CD4-positive, alpha-beta memory T cell (primary cell): Measurements from ENCODE around the gene WDR49. TPM values are rescaled to one million over a fixed set of nuclear protein-coding genes. Genes with fewer than 3 reads are reported as not detected.
"Not testable (repeated sequence)": the region's sequence is repeated elsewhere in the genome, so short reads cannot be mapped to it uniquely, and the experiment has no call there.

Experiments
- CTCF ChIA-PET: fragments of 350-600 bp; sonication (Branson Sonifier 250); formaldehyde crosslinking; loops from one replicate; lab custom pipeline; 2021; ENCODE audit warnings: inconsistent platforms; ENCODE audit not compliant: partially characterized antibody; lab: Charles Lee
- POLR2A ChIA-PET: fragments of 350-600 bp; sonication (Branson Sonifier 250); formaldehyde crosslinking; loops from one replicate; lab custom pipeline; 2021; ENCODE audit not compliant: partially characterized antibody; lab: Charles Lee
- DNase-seq, 5 donors: peaks; one replicate each; pipeline versions ENCODE4 v3.0.0 to v3.0.0-alpha.2; 2020 to 2022; ENCODE audit warnings: mixed read lengths in 1 of 5
- H3K27ac ChIP-seq: one replicate; pipeline ENCODE4 v1.7.0; 2013; ENCODE audit warnings: low read depth, low read length
- H3K27me3 ChIP-seq: 2 replicates; pipeline ENCODE4 v1.7.0; 2013; ENCODE audit warnings: mild to moderate bottlenecking, low read length, moderate library complexity; ENCODE audit not compliant: insufficient read depth
- H3K36me3 ChIP-seq: 2 replicates; pipeline ENCODE4 v1.7.0; 2013; ENCODE audit warnings: mild to moderate bottlenecking, low read length, moderate library complexity; ENCODE audit not compliant: insufficient read depth
- H3K4me1 ChIP-seq: 2 replicates; pipeline ENCODE4 v1.7.0; 2013; ENCODE audit warnings: mild to moderate bottlenecking, low read length, moderate library complexity; ENCODE audit not compliant: insufficient read depth
- H3K4me3 ChIP-seq, 2 donors: one replicate each; pipeline ENCODE4 v1.7.0; 2013; ENCODE audit warnings: low read length in 2 of 2, mild to moderate bottlenecking in 1 of 2
- H3K9me3 ChIP-seq, 2 donors: one replicate each; pipeline ENCODE4 v1.7.0; 2013; ENCODE audit warnings: low read length in 2 of 2, control low read depth in 1 of 2; ENCODE audit not compliant: control insufficient read depth in 1 of 2
- H3K27ac Mint-ChIP-seq, 7 donors: one replicate each; pipeline ENCODE4 v1.8.0; 2020 to 2021; ENCODE audit warnings: mixed read lengths in 7 of 7, mild to moderate bottlenecking in 6 of 7, inconsistent platforms in 3 of 7, moderate library complexity in 3 of 7
- H3K27me3 Mint-ChIP-seq, 2 donors: one replicate each; pipeline ENCODE4 v1.8.0; 2020 to 2021; ENCODE audit warnings: mixed read lengths in 2 of 2
- H3K36me3 Mint-ChIP-seq, 2 donors: one replicate each; pipeline ENCODE4 v1.8.0; 2020 to 2021; ENCODE audit warnings: mixed read lengths in 2 of 2, inconsistent platforms in 1 of 2, mild to moderate bottlenecking in 1 of 2
- H3K4me1 Mint-ChIP-seq, 4 donors: one replicate each; pipeline ENCODE4 v1.8.0; 2020 to 2021; ENCODE audit warnings: mixed read lengths in 4 of 4, mild to moderate bottlenecking in 1 of 4
- H3K4me3 Mint-ChIP-seq, 8 donors: one replicate each; pipeline ENCODE4 v1.8.0; 2020 to 2021; ENCODE audit warnings: mixed read lengths in 8 of 8, mild to moderate bottlenecking in 7 of 8, moderate library complexity in 6 of 8, inconsistent platforms in 3 of 8
- H3K9me3 Mint-ChIP-seq, 8 donors: one replicate each; pipeline ENCODE4 v1.8.0; 2020 to 2021; ENCODE audit warnings: mixed read lengths in 8 of 8, mild to moderate bottlenecking in 5 of 8, inconsistent platforms in 3 of 8, moderate library complexity in 1 of 8
- intact Hi-C: fragments of 100-400 bp; cut with micrococcal nuclease; formaldehyde crosslinking; loops from one replicate; pipeline ENCODE4 v1.15.1; 2023
- polyA plus RNA-seq, 2 donors: library from polyadenylated mRNA; unstranded; fragments of 300-500 nt; fragmentation: Illumina TruSeq; gene quantifications; one replicate each; pipeline ENCODE4 v1.2.3, GENCODE V29; 2021
- total RNA-seq, 2 experiments: library from RNA; stranded (reverse); gene quantifications; one replicate each; pipeline ENCODE4 v1.2.3, GENCODE V29; 2021

The WDR49 gene
- total and polyA plus RNA-seq, 4 experiments from 2014 or later: 0.53 TPM; not detected in 3

DNA sequence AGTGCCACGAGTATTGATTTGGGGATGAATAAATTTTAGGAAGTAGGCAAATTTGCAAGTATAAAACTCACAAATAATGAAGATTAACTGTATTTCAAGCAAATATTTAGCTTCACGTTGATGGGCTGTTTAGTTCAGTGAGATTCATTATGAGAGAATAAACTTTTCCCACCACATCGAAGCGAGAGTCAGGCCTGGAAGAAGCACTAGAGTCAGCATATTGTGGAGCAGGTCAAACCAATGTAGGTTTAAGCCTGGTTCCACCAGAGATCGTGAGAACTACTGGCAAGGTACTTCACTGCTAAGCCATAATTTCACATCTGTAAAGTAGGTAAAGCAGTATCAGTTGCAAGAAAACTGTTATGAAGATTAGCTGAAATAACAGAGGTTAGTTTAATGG lies 22.3 kb downstream of the WDR49 start:
- Mint-ChIP-seq H3K9me3 (peaks cover 0 to 3% (median 0%) of the 10 kb centered on the region in 8 donors), H3K27me3 (peaks cover 1 to 2% of the 10 kb centered on the region in 2 donors), H3K4me1 (no peaks in the 10 kb centered on the region), H3K36me3 (no peaks in the 10 kb centered on the region), H3K27ac (no peak overlapping the region), H3K4me3 (no peak overlapping the region)
- Histone ChIP-seq H3K27ac (no peak overlapping the region), H3K9me3 (no peaks in the 10 kb centered on the region), H3K4me1 (no peaks in the 10 kb centered on the region), H3K36me3 (no peaks in the 10 kb centered on the region), H3K27me3 (no peaks in the 10 kb centered on the region), H3K4me3 (no peak overlapping the region)
- intact Hi-C loops: no loop called here
- ChIA-PET POLR2A (no interaction called here), CTCF (no interaction called here)
- no peak for DNase-seq

DNA sequence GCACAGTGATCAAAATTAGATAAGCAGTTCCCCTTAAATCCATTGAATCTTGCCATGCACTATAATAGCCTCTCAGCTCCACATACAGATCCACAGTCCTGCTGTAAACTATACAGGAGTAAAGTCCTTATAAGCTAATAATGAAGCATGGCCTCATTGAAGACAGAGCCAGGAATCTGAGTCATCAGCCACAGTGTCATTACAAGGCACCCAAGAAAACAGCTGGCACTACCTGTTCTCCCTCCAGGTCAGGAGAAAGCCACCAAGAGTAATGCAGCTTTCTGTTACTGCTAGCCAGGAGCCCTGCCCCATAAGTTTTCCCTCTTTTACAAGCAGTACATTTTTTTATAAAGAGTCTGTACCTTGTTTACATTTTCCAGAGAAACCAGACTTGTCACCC lies 27.3 kb downstream of the WDR49 start:
- POLR2A ChIA-PET: no interaction called here
- no peaks in the 10 kb centered on the region for H3K36me3 Mint-ChIP-seq
- H3K9me3 Mint-ChIP-seq: no peaks in the 10 kb centered on the region

GRCh38 chr3:167615030-167615429 lies 38.7 kb downstream of the WDR49 start:
- CTCF ChIA-PET: no interaction called here

More for the DNA sequence above, 27.3 kb downstream of the WDR49 start:
- H3K27me3 ChIP-seq: no peaks in the 10 kb centered on the region
- H3K36me3 ChIP-seq: no peaks in the 10 kb centered on the region
- intact Hi-C loops: no loop called here
- no peak overlapping the region for H3K4me3 Mint-ChIP-seq
- H3K4me3 ChIP-seq: no peak overlapping the region
- H3K9me3 ChIP-seq: no peaks in the 10 kb centered on the region
- H3K27ac ChIP-seq: no peak overlapping the region
- DNase-seq: no peak
- CTCF ChIA-PET: no interaction called here
- peaks cover 3 to 5% of the 10 kb centered on the region in 2 donors for H3K27me3 Mint-ChIP-seq
- no peaks in the 10 kb centered on the region for H3K4me1 ChIP-seq
- no peak overlapping the region for H3K27ac Mint-ChIP-seq
- H3K4me1 Mint-ChIP-seq: no peaks in the 10 kb centered on the region

GRCh38 chr3:167614196-167614595 lies 39.5 kb downstream of the WDR49 start:
- H3K36me3 ChIP-seq, POLR2A ChIA-PET, H3K36me3 Mint-ChIP-seq, H3K4me3 Mint-ChIP-seq, H3K27me3 Mint-ChIP-seq, H3K4me1 ChIP-seq, H3K27ac ChIP-seq, DNase-seq, H3K27ac Mint-ChIP-seq, H3K4me1 Mint-ChIP-seq, H3K4me3 ChIP-seq, intact Hi-C loops, H3K9me3 ChIP-seq, CTCF ChIA-PET, H3K9me3 Mint-ChIP-seq, H3K27me3 ChIP-seq: not testable (repeated sequence)

More at GRCh38 chr3:167615030-167615429, 38.7 kb downstream of the WDR49 start:
- no peak for DNase-seq
- H3K36me3 ChIP-seq: no peaks in the 10 kb centered on the region
- POLR2A ChIA-PET: no interaction called here
- no peaks in the 10 kb centered on the region for H3K27me3 ChIP-seq
- Mint-ChIP-seq H3K9me3 (no peaks in the 10 kb centered on the region), H3K4me1 (no peaks in the 10 kb centered on the region), H3K27ac (no peak overlapping the region), H3K36me3 (no peaks in the 10 kb centered on the region), H3K4me3 (no peak overlapping the region), H3K27me3 (peaks cover 3 to 7% of the 10 kb centered on the region in 2 donors)
- H3K4me1 ChIP-seq: no peaks in the 10 kb centered on the region
- H3K9me3 ChIP-seq: no peaks in the 10 kb centered on the region
- H3K27ac ChIP-seq: no peak overlapping the region
- no peak overlapping the region for H3K4me3 ChIP-seq
- intact Hi-C loops: no loop called here

- intact Hi-C loops: no loop called here
- ChIA-PET POLR2A (no interaction called here), CTCF (no interaction called here)
- Histone ChIP-seq H3K4me1 (no peaks in the 10 kb centered on the region), H3K27me3 (no peaks in the 10 kb centered on the region), H3K9me3 (no peaks in the 10 kb centered on the region), H3K27ac (no peak overlapping the region), H3K4me3 (no peak overlapping the region), H3K36me3 (no peaks in the 10 kb centered on the region)
- H3K9me3 Mint-ChIP-seq: peaks cover 0 to 1% (median 0%) of the 10 kb centered on the region in 8 donors
- DNase-seq: no peak
- H3K4me1 Mint-ChIP-seq: no peaks in the 10 kb centered on the region
- no peaks in the 10 kb centered on the region for H3K36me3 Mint-ChIP-seq
- H3K4me3 Mint-ChIP-seq: no peak overlapping the region
- peaks cover 1 to 7% of the 10 kb centered on the region in 2 donors for H3K27me3 Mint-ChIP-seq
- H3K27ac Mint-ChIP-seq: no peak overlapping the region
These were observed 42.0 kb downstream of the WDR49 start for GRCh38 chr3:167611718-167612117.

- no peaks in the 10 kb centered on the region for H3K27me3 ChIP-seq
- H3K4me1 ChIP-seq: no peaks in the 10 kb centered on the region
- H3K9me3 ChIP-seq: no peaks in the 10 kb centered on the region
- CTCF ChIA-PET: no interaction called here
- H3K36me3 ChIP-seq: no peaks in the 10 kb centered on the region
- H3K4me3 ChIP-seq: no peak overlapping the region
- intact Hi-C loops: no loop called here
- Mint-ChIP-seq H3K4me3 (no peak overlapping the region), H3K9me3 (peaks cover 0 to 1% (median 0%) of the 10 kb centered on the region in 8 donors), H3K4me1 (no peaks in the 10 kb centered on the region), H3K27ac (no peak overlapping the region), H3K36me3 (no peaks in the 10 kb centered on the region), H3K27me3 (peaks cover 1 to 6% of the 10 kb centered on the region in 2 donors)
- DNase-seq: no peak
- H3K27ac ChIP-seq: no peak overlapping the region
- POLR2A ChIA-PET: no interaction called here
These were observed 44.6 kb downstream of the WDR49 start for GRCh38 chr3:167609156-167609555.

- no peak overlapping the region for H3K27ac ChIP-seq
- ChIA-PET CTCF (no interaction called here), POLR2A (no interaction called here)
- no peaks in the 10 kb centered on the region for H3K36me3 ChIP-seq
- no peak overlapping the region for H3K4me3 Mint-ChIP-seq
- H3K27ac Mint-ChIP-seq: no peak overlapping the region
- no peaks in the 10 kb centered on the region for H3K36me3 Mint-ChIP-seq
- H3K4me1 ChIP-seq: no peaks in the 10 kb centered on the region
- intact Hi-C loops: no loop called here
- H3K4me1 Mint-ChIP-seq: no peaks in the 10 kb centered on the region
- H3K27me3 Mint-ChIP-seq: peaks cover 1 to 5% of the 10 kb centered on the region in 2 donors
- no peak for DNase-seq
- peaks cover 0 to 1% (median 0%) of the 10 kb centered on the region in 8 donors for H3K9me3 Mint-ChIP-seq
- no peak overlapping the region for H3K4me3 ChIP-seq
- H3K27me3 ChIP-seq: no peaks in the 10 kb centered on the region
- H3K9me3 ChIP-seq: no peaks in the 10 kb centered on the region
These were observed 46.9 kb downstream of the WDR49 start for GRCh38 chr3:167606836-167607235.

DNA sequence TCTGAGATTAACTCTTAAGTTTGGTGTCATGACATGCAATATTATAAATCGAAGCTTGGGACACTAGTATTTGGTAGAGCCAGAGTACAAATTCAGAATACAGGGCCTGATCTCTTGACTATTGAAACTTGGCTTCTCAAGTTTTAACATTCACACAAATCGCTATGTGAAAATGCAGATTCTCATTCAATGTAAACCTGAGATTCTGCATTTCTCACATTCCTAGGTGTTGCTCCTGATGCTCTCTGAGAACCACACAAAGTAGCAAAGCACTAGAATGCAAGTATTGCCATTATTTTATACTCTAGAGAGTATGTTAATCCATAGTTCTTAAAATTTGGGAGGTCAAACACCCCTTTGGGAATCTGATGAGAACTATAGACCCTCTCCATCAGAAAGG lies 47.9 kb downstream of the WDR49 start:
- no peak overlapping the region for H3K4me3 Mint-ChIP-seq
- H3K27ac Mint-ChIP-seq: peak overlapping the region in 1 of 7 donors; percentile 31
- Histone ChIP-seq H3K4me1 (no peaks in the 10 kb centered on the region), H3K27ac (no peak overlapping the region), H3K36me3 (no peaks in the 10 kb centered on the region), H3K4me3 (no peak overlapping the region), H3K27me3 (no peaks in the 10 kb centered on the region), H3K9me3 (no peaks in the 10 kb centered on the region)
- DNase-seq: no peak
- peaks cover 0 to 5% of the 10 kb centered on the region in 2 donors for H3K27me3 Mint-ChIP-seq
- H3K36me3 Mint-ChIP-seq: no peaks in the 10 kb centered on the region
- H3K4me1 Mint-ChIP-seq: no peaks in the 10 kb centered on the region
- POLR2A ChIA-PET: no interaction called here
- intact Hi-C loops: no loop called here
- CTCF ChIA-PET: no interaction called here
- peaks cover 0 to 1% (median 0%) of the 10 kb centered on the region in 8 donors for H3K9me3 Mint-ChIP-seq
